CMK (cell line): ENCODE results near the gene THADA.
A peak's percentile ranks its signal among the peaks of the same experiment; 100 is the strongest.

ENCODE experiments used
- DNase-seq: peaks from one replicate; pipeline ENCODE4 v3.0.0-alpha.2; 2010; ENCODE audit warnings: low read depth

THADA gene

DNA sequence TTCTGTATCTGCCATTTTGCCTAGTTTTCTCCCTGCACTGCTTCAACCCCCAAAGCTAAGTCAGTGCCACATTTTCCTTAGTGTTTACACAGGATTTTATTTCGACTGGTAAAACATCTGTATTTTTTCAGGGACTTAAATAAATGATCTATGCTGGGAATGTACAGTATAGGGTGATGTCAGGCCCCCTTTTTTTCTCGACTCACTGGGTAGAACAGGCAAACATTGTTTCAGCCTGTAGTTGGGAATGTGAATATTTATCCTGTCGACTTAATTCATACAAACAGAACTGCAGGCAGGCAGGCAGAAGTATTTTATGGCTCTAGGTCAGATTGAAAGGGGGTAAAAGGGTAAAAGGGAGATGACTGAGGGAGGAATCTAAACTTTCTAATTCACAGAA, 245.9 kb downstream of the THADA start:
- DNase-seq: no peak

DNA sequence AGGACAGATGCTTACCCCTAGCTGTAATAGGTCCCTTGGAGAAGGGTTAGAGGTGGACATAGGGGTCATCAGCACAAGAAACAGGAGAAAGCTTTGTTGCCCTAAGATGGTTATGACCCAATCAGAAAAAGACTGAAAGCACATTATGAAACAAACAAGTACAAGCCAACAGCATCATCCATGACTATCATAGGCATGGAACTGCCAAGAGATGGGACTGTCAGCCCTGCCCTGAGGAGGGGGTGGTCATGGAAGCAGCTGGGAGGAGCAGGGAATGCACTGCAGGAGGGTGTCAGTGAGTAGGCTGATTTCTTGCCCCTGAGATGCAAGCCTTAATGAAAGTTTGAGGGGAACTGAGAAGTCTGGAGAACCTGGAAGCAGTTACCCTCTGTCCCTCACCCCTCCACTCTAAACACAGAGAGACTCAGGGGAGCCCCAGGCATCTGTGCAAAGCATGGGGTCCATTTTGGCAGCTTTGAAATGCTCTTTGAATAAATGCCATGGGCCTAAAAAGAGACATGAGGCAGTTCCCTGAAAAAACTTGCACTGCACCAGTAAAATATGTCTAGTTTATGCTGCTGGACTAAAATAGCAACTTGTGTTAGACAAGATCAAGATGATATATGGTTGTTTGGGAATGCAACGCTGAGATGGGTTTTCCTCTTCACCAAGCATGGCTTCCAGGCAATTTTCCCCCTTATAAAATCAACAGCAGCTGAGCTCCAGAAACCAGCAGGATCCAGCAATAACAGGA, 246.8 kb downstream of the THADA start:
- no peak for DNase-seq

DNA sequence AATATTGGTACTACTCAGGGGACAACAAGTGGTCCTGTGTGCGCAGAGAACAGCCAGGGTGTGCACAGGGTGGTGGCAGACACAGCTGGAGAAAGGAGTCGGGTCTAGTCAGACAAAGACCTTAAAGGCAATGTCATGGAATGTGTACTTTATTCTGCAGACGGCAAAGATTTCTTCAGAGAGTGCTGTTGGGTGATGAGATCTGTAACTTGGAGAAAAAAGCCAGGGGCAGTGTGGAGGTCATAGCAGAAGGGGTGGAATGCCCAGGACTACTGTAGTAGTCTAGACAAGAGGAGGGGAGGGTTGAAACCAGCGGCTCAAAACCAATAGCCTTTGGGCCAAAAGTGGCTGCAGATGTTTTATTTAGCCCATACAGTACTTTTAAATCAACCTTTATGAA, 248.1 kb downstream of the THADA start:
- no peak for DNase-seq

DNA sequence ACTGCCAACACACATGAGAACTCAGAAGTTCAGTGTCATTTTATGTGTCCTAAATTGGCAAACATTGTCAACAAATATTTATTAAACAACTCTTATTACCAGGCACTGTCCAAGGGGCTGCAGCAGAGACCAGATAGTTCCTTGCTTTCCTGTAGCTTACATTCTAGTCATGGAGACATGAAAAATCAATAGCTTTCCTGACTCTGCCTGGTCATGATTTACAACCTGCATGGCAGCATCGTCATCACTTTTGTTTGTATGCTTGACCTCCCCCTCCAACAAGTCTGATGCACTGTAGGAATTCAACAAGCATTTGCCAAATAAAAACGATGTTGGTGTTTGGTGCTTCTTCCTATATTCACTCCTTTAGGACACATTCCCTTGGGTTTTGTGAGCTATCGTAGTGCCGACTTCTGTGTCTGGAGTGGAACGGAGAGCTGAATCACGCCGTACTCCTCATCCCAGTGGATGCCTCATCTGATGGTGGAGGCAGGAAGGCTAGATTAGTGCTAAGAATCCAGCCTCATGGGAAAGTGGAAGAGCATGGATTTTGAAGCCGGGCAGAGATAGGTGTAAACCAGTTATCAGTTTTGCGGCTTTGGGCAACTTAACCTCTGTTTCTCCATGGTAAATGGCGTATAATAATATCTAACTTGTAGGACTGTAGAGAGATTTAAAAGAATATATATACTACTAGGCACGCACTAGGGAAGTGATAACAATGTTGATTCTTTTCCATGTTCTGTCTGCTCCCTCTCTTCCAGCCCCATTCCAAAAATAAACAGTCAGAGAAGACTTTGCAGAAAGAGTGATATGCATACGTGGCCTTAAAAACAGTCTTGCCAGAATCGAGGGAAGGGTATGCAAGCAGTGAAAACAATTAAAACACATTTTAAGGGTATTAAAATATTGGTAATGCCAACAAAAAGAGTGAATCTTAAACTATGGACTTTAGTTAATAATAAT, 249.0 kb downstream of the THADA start:
- DNase-seq: no peak

DNA sequence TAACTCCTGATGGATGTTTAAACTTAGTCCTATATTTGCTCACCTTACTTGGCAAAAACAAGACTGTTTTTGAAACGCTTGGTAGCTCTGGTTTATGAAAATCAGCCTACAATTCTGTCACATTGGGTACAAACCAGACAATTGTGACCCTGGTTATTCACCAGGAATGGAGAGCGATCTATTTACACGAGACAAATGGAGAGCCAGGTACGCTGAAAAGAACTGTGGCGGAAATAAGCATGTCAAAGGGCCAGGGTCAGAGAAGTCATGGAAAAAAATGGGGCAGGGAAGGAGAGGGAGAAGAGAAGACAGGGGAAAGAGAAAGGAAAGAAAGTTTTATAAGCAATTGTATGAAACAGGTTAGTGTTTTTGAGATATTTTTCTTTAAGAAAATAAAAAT, 250.0 kb downstream of the THADA start:
- no peak for DNase-seq

DNA sequence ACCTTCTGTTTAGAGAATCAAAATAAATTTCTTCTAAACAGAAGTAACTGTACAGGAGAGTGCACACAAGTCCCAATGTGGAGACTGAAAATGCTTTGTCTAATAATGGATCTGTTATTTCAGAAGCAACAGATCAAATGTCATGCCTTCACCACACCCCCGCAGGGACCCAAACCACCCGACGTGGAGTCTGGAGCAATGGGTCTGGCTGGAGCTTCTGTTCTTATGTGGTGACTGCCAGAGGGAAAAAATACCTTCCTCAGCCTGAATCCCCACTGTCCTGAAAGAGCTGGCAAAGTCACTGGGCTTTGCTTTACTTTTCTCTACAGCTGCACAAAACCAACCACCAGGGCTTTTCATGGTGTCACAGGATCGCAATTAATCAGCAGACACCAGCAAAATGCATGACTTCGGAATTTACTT, 250.4 kb downstream of the THADA start:
- no peak for DNase-seq

DNA sequence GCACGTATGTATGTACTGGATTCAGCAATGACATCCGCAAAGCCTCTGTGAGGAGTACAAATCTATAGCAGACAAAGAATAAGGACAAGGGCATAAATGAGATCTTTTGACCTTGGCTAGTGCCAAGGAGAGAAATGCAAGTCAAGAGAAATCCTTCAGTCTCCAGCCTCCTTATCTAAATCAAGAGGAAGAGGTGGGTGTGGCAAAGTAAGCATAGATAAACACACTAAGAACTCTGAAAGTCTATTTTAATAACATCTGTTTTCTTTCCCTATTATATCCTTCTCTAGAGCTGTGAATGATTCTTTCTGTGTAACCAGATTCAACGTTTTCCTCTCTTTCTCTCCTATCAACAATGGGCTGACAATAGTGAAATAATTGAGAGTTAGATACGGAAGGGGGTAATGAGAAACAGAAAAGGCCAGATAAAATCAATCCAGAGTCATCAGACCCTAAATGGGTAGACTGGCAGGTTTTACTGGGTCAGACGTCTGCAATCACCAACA, 250.9 kb downstream of the THADA start:
- DNase-seq: no peak

DNA sequence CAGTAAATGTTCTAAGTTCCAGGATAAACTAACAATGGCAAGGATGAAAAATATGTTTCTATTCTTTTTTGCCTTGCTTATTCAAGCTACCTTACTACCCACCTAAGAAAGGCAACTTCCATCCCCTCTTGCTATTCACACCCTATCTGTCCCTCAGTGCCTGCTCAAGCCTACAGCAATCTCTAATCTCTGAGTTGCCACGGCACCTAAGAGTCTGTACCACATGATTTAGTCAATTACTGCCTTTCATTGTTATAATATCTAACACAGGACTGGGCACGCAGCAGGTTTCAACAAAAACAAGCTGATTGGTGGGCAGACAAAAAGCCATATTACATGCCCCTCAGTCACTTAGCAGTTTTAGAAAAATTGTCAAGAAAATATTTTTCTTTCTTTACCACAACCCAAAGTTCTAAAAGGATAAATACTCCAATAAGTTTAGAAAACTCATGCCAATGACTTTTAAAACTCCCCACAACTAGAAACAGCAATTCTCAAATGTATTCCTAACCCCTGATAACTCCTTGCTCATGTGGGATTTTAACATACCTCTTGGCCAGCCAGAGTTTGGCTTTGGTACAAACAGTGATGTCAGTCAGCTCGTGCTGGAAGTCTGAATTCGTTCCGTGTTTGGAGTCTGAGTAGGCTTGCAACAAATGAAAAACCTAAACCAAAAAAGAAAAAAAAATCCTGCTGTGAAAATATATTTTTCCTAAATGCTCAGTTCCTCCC, 252.1 kb downstream of the THADA start:
- no peak for DNase-seq

DNA sequence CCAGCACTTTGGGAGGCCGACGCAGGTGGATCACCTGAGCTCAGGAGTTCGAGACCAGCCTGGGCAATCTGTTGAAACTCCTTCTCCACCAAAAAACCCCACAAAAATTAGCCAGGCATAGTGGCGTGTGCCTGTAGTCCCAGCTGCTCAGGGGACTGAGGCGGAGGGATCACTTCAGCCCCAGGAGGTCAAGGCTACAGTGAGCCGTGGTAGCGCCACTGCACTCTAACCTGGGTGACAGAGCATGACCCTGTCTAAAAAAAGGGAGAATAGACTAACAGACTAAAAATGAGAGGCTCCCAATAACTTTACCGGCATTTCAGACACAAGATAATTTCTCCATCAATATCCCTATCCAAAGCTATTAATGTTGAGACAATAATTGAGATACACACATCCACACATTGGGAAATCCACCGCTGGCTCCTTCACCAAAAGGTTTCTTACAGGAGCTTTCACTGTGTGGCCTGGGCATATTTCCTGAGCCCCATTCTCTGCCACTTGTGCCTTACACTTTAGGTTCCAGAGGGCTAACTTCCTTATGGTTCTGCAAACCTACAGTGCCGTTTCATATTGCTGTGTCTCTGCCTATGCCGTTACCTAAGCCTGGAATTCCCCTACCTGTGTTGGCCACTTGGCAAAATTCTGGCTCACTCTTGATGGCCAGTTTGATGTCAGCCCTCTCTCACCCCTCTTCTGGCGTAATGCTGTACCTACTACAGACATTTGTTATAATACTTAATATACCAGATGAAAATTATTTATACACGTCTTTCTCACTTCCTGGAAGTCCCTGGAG, 253.7 kb downstream of the THADA start:
- DNase-seq: no peak

DNA sequence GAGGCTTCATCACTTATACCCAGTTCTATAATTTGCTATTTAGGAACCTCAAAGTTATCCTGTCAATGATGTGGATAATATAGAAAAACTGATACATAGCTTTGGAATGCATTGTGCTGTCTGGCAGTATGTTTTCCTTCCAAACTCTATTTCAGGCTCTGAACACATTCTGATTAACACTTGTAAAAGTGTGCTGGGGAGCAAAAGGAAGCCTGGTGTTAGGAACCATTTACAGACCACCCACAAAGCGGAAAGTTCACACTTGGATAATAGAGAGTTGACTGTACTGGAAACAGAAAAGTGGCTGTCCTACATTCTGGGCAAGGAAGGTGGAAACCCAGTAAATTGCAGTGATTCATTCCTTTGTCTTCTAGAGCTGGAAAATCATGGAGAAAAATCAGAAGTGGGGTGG, 254.9 kb downstream of the THADA start:
- no peak for DNase-seq

DNA sequence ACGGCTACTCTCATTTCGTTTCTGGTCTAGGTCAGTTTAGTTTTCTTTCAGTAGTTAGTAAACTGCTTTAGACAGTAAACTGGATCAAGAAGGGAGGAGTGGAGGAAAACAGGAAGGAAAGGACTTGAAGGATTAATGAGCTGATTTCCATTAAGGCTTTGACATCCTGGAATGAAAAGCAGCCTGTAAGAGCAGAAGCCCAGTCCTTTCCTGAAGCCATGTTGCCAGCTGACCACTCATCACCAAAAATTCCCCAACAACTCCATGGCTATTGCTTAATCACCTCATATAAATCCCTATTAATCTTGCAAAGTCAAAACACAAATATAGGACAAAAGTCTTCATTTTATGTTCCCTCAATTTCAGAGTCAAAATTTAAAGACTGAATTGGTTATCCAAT, 255.8 kb downstream of the THADA start:
- DNase-seq: no peak

DNA sequence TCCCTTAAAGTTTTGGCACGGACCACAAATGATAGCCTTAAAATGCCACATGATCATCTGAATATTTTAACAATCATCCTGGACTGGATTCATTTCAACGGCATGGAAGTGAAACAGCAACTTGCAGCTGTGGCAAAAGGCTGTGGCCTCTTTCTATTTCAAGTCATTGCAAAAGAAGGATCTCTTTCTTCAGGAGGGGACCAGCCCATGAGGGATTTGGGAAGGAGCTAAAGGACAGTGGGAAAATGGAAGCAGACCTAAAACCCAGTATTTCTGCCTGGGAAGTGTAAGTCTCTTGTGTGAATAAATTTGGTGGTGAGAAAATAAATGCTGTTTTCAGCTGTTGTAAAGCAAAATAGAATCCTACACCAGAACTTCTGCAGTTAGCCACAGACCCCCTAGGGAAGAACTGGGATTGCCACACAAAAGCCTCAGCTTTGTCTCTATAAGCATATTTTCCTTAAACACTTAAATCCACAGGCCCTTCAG, 262.1 kb downstream of the THADA start:
- DNase-seq: no peak

DNA sequence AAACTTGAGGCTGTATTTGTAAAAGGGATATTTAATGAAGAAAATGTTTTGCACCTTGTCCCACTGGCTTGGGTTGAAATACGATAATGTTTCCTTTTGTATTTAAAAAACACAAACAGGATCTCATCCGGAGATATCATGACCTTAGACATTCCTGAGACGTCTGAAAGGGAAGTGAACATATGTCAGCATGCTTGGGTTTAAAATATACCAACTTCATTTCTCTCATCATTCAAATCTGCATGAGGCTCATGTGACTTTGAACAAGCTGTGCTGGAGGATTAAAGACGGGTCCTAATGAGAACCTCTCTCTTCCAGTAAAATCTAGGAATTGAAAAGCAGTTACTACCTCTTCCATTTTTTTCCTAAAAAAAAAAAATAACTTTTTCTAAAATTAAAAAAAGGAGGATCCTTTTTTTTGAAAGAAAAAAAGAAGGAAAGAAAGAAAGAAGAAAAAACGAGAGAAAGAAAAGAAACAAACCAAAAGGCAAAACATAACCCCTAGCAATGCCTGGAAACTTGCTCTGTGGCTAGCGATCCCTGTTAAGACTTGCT, 262.7 kb downstream of the THADA start:
- no peak for DNase-seq

DNA sequence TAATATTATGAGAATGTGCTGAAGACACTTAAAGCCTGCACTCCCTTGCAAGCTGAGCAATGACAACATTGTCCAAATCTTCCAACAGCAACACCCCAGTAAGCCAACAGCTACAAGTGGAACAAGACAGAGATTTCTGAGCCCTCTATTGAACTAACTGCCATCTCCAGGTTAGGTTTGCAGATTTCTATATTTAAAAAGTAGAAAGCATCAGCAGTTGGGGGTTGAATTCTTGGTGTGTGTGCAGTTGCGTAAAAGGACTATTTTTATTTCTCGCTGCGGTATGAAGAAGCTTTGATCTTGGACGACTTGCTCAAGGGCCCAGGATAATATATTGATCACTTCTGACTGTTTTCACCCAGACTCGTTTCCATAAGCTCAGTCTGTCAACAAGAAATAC, 263.2 kb downstream of the THADA start:
- DNase-seq: no peak

DNA sequence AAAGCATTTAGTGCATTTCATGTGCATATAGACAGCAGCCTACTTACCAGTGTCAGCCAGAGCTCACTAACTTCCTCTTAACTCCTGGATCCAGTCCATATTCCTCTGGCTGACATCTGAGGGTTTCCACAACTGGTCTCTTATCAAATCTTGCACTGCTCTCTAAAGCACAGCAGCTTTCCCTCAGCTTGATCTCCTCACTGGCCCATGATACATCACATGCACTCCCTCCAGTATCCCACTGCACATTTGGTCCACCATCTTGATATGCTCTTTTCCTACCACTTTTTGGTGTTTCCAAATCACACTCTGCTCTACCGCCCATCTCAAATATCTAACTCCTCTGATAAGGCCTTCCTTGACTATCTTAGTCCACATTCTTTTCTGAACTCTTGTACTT, 264.4 kb downstream of the THADA start:
- DNase-seq: peak; percentile 63

DNA sequence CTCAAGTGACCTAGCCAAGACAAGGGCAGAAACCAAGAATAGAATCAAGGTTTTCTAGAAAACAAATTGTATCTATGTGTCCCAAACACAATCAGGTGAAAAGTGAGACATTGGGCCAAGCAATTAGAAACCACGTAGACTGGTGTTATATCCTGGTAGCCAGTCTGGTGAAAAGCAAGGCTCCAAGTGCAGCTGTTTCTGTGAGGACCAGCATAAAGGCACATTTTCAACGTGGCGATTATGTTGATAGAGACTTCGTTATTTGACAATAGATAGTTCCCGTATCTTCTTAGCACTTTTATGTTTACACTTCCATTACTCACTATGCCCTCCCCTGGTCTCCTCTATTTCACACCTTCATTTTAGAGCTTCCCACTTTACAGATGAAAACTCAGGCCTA, 266.2 kb downstream of the THADA start:
- no peak for DNase-seq

DNA sequence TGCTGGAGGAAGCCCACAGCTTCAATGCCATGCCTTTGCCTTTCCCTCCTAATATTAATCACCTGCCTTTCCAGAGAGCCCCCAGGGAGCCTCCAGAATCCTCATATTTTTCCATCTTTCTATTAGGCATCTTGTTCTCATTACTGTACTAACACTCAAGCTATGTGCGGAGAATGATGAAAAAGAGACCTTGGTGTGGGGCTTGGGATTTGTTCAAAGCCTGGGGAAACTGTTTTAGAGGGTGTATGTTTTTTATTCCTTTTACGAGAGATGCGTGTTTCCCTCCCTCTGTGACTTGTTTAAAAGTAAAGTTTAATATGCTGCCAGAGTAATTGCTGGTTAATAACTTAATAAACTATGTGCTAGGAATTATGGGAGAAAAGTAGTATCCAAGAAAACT, 267.0 kb downstream of the THADA start:
- no peak for DNase-seq

DNA sequence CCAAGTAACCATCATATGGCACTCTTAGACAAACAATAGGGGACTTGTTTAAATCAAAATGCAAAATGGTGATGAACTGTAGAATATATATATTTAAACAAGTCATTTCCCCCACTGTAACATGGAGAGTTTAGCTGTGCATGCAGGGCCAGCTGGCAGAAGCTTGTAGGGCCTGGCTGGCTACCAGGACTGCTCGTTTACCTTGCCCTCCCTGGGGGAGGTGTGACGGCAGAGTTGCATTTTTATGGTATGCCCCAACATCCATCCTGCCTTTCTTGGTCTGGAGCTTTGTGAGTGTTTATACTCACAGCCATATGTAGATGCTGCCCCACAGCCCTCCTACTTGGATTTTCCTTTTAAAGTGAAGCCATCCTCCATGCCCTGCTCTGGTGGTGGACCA, 267.7 kb downstream of the THADA start:
- no peak for DNase-seq

DNA sequence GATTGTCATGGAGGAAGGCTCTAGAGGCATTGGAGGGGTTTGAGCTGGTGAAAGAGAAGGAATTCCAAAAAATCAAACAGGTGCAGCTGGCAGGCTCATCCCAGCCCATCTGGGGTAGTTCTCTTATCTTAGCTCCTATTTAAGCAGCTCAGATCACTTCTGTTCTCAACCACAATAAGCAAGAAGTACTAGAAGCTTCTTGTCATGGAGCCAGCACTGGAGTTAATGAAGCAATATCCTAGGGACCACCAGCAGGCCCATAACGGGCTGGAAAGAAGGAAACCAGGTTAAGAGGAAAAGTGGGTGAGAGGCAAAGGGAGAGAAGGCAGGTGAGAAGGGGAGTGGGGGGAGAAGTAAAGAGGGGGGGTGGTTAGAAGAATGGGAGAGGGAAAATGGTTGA, 268.7 kb downstream of the THADA start:
- no peak for DNase-seq

DNA sequence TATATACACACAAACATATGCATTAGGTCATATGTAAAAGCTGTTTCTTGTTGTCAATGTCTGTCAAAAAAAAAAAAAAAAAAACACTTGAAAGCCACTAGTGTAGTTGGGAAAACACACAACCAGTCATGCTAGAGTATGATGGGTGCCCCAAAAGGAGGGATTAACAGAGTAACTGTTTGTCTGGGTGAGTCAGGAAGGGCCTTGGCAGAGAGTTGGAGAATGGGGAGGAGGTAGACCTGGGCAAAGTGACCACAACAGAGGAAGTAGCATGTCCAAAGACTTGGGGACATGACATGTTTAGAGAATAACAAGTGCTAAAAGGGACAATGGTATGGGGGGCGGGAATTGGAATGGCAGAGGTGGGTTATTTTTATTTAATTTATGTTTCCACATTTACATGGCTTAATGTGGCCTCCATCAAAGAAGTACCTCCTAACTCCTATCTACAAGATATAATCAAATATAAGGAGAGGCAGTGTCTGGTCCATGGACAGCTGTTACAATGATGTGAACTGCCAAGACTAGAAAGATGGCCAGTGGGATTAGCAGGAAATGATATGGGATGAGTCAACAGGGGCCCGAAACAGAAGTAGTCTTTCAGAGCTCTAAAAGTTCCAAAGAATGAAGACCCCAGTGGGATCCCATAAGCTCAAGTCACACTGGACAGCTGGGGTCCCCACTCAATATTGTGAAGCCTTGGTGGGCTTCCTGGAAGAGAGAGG, 269.6 kb downstream of the THADA start:
- DNase-seq: no peak
